ENCODE results near the gene PSORS1C2. TPM values are rescaled to one million over a fixed set of nuclear protein-coding genes. Genes with fewer than 3 reads are reported as not detected.
"Not testable (repeated sequence)": the region's sequence is repeated elsewhere in the genome, so short reads cannot be mapped to it uniquely, and the experiment has no call there.

PSORS1C2 gene
- total and polyA plus RNA-seq, 11 donors: not detected

DNA sequence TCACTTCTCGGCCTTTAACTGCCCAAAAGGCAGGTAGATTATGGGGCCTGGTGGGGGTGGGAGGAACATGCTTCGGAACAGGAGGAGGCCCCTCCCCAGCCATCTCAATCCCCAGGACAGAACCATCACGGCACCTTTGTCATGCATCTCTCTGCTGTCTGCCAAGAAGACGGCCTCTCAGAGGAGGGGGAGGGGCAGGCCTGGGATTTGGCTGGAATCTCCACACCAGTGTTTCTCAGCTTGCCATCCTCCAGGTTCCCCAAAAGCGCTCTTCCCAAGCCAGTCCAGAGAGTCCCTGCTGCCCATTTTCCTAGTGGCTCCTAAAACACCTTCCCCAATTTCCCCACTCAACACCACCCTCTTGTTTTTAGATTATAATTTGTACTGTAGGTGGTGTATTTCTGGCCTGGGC lies 34.1 kb upstream of the PSORS1C2 start:
- peaks cover 0 to 23% (median 0%) of the 10 kb centered on the region in 12 donors for H3K4me1 ChIP-seq
- WGBS, 4 donors: 56 to 73% (median 62%) methylated on average over 5 of the region's 5 CpGs
- H3K36me3 ChIP-seq: peaks cover 0 to 4% (median 0%) of the 10 kb centered on the region in 9 donors
- ATAC-seq (no peak), DNase-seq (no peak)
- no peaks in the 10 kb centered on the region for H3K9me3 ChIP-seq
- H3K4me3 ChIP-seq: no peak overlapping the region
- intact Hi-C loops (cut with DNase I): no loop called here
- TF ChIP-seq, protein P1, sequence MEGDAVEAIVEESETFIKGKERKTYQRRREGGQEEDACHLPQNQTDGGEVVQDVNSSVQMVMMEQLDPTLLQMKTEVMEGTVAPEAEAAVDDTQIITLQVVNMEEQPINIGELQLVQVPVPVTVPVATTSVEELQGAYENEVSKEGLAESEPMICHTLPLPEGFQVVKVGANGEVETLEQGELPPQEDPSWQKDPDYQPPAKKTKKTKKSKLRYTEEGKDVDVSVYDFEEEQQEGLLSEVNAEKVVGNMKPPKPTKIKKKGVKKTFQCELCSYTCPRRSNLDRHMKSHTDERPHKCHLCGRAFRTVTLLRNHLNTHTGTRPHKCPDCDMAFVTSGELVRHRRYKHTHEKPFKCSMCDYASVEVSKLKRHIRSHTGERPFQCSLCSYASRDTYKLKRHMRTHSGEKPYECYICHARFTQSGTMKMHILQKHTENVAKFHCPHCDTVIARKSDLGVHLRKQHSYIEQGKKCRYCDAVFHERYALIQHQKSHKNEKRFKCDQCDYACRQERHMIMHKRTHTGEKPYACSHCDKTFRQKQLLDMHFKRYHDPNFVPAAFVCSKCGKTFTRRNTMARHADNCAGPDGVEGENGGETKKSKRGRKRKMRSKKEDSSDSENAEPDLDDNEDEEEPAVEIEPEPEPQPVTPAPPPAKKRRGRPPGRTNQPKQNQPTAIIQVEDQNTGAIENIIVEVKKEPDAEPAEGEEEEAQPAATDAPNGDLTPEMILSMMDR (IDR thresholded peaks at IDR 0.05): no peak
- TF ChIP-seq POLR2A (IDR thresholded peaks at IDR 0.05): no peak
- no peak overlapping the region for H3K27ac ChIP-seq
- no peaks in the 10 kb centered on the region for H3K27me3 ChIP-seq

DNA sequence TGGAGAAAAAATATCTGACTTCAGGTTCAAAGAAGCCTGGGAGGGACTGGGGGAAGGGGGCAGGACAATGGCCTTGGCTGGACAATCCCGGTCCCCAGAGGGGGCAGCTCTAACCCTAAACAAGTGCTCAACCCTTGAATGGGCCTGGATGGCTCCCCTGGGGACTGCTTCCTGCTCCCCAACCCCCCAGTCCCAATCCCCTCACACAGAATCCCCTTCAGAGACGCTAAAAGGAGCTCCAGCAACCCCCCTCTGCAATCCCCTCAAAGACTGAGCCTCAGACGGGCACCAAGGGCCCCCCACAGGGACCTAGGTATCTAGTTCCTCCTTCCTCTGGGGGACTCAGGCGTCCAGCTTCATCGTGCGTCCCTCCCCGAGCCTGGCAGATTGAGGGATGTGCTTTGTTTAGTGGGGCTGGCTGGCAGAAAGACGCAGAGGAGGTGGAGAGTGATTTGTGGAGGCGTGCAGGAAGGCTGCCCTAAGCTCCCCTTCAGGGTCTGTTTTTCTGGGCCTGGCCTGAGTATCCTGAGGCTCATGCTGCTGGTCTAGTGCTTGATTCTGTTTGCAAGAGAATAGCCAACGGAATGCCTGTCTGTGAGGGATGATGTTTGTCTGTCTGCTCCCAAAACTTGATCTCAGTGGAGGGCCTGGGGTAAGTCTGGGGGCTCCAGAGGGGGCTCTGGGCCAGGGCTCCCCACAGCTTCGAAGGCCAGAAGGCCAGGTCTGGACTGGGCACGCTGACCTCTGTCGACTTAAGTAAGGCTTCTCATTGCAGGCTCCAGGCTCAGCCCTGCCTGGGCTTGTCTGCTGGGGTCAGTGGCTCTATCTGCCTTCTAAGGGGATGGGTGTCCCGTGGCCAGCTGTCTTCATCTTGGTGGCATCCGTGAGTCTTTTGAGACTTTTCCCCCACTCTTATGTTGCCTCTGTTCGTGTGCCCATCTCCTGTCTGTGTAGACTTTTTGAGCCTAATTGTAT lies 33.4 kb upstream of the PSORS1C2 start:
- Histone ChIP-seq H3K27me3 (no peaks in the 10 kb centered on the region), H3K27ac (no peak overlapping the region), H3K4me1 (peaks cover 0 to 23% (median 0%) of the 10 kb centered on the region in 12 donors), H3K36me3 (peaks cover 0 to 3% (median 0%) of the 10 kb centered on the region in 9 donors), H3K9me3 (no peaks in the 10 kb centered on the region), H3K4me3 (no peak overlapping the region)
- intact Hi-C loops (cut with DNase I): no loop called here
- TF ChIP-seq POLR2A (IDR thresholded peaks at IDR 0.05): no peak
- TF ChIP-seq, protein P1 (IDR thresholded peaks at IDR 0.05): no peak
- ATAC-seq (no peak), DNase-seq (no peak)
- 63 to 77% (median 69%) methylated on average over 13 to 16 of the region's 16 CpGs for WGBS, 4 donors

DNA sequence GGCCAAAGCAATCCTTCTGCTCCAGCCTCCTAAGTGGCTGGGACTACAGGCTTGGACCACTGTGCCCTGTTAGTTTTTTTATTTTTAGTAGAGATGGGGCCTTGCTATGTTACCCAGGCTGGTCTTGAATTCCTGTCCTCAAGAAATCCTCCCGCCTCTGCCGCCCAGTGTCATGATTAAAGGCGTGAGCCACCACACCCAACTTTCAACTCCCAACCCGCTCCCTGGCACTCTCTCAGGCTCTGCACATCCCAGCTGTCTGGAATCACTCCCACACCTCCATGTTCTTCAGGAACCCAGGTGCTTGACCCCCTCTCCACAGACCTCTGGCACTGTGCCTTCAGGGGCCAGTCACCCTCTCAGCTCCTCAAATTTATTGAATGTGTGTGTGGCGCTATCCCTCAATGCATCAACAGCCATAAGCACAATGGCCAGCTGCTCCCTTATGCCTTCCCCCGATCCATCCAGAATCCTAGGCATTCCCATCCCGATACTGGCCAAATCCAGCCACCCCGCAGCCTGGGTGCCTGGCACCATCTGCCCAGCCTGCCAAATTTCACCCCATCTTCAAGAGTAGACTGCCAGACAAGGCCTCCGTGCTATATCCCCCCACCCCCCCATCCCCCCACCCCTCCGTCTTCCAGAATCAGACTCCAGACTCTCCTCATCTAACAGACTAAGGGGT lies 32.3 kb upstream of the PSORS1C2 start:
- Histone ChIP-seq H3K27ac (no peak overlapping the region), H3K4me3 (no peak overlapping the region), H3K36me3 (peaks cover 0 to 3% (median 0%) of the 10 kb centered on the region in 9 donors), H3K4me1 (peaks cover 0 to 19% (median 0%) of the 10 kb centered on the region in 12 donors), H3K9me3 (no peaks in the 10 kb centered on the region), H3K27me3 (no peaks in the 10 kb centered on the region)
- DNase-seq: no peak
- 91 to 95% (median 92%) methylated on average over 10 of the region's 10 CpGs for WGBS, 4 donors
- intact Hi-C loops (cut with DNase I): no loop called here
- TF ChIP-seq, protein P1 (IDR thresholded peaks at IDR 0.05): no peak
- no peak for TF ChIP-seq POLR2A (IDR thresholded peaks at IDR 0.05)
- no peak for ATAC-seq

GRCh38 chr6:31170600-31170881 lies 31.7 kb upstream of the PSORS1C2 start, which contains the start of gene POU5F1:
TSS of gene POU5F1 (minus strand) at chr6:31170682. CDS start at chr6:31170620, 62 bp downstream.
- 62 to 80% (median 76%) methylated on average over 4 to 9 of the region's 9 CpGs for WGBS, 4 donors
- ATAC-seq: no peak
- Histone ChIP-seq H3K27me3 (no peaks in the 10 kb centered on the region), H3K4me1 (peaks cover 0 to 14% (median 0%) of the 10 kb centered on the region in 12 donors), H3K4me3 (no peak within 1 kb of the TSS), H3K27ac (no peak within 1 kb of the TSS), H3K9me3 (no peaks in the 10 kb centered on the region), H3K36me3 (peaks cover 0 to 3% (median 0%) of the 10 kb centered on the region in 9 donors)
- TF ChIP-seq, protein P1 (IDR thresholded peaks at IDR 0.05): no peak
- TF ChIP-seq POLR2A (IDR thresholded peaks at IDR 0.05): no peak
- intact Hi-C loops (cut with DNase I): no loop called here
- no peak for DNase-seq

- H3K27me3 ChIP-seq; DNase-seq; H3K36me3 ChIP-seq; ATAC-seq; H3K27ac ChIP-seq; intact Hi-C loops (cut with DNase I); H3K4me3 ChIP-seq; H3K9me3 ChIP-seq: not testable (repeated sequence)
- peaks cover 0 to 12% (median 0%) of the 10 kb centered on the region in 12 donors for H3K4me1 ChIP-seq
- WGBS, 4 donors: 67 to 77% (median 73%) methylated on average over 16 to 23 of the region's 23 CpGs
Measured at GRCh38 chr6:31169858-31170599, 31.2 kb upstream of the PSORS1C2 start.
